Measurements from ENCODE around the gene KLC3. TPM values are rescaled to one million over a fixed set of nuclear protein-coding genes. Genes with fewer than 3 reads are reported as not detected.

The KLC3 gene
- polyA plus RNA-seq, 2 donors: 15.0 to 24.2 TPM

Other genes with a start within 250 kb of the KLC3 start
- 10 to 100 TPM; 17.5 to 43.1 TPM for gene PPP1R37, start 247.6 kb upstream of the KLC3 start, polyA plus RNA-seq
- gene NKPD1, start 179.8 kb upstream of the KLC3 start, polyA plus RNA-seq: 1 to 10 TPM in 1 of 2 donors, under 1 TPM in 1; 0.61 to 1.3 TPM
- gene TRAPPC6A, start 162.5 kb upstream of the KLC3 start, polyA plus RNA-seq: 10 to 100 TPM; 25.9 to 26.4 TPM
- gene BLOC1S3, start 162.0 kb upstream of the KLC3 start, polyA plus RNA-seq: 1 to 10 TPM; 2.2 to 3.1 TPM
- gene EXOC3L2, start 95.3 kb upstream of the KLC3 start, polyA plus RNA-seq: 1 to 10 TPM; 1.3 to 1.5 TPM
- gene MARK4, start 89.5 kb upstream of the KLC3 start, polyA plus RNA-seq: 10 to 100 TPM; 11.9 to 15.9 TPM
- under 1 TPM; 0.14 to 0.74 TPM for gene CKM, start 17.9 kb upstream of the KLC3 start, polyA plus RNA-seq
- gene ERCC2, start 29.8 kb downstream of the KLC3 start, polyA plus RNA-seq: 1 to 10 TPM; 6.1 to 8.8 TPM
- gene PPP1R13L, start 64.3 kb downstream of the KLC3 start, polyA plus RNA-seq: 100 to 1,000 TPM; 163 to 233 TPM
- 1 to 10 TPM; 6.3 to 6.8 TPM for gene POLR1G, start 65.9 kb downstream of the KLC3 start, polyA plus RNA-seq
- gene ERCC1, start 83.2 kb downstream of the KLC3 start, polyA plus RNA-seq: 10 to 100 TPM; 33.3 to 33.4 TPM
- gene FOSB, start 127.2 kb downstream of the KLC3 start, polyA plus RNA-seq: 10 to 100 TPM in 1 of 2 donors, 1 to 10 TPM in 1; 1.1 to 13.8 TPM
- gene RTN2, start 156.3 kb downstream of the KLC3 start, polyA plus RNA-seq: 1 to 10 TPM; 2.4 to 5.1 TPM
- gene PPM1N, start 157.7 kb downstream of the KLC3 start, polyA plus RNA-seq: 1 to 10 TPM; 2.3 to 2.5 TPM
- 10 to 100 TPM; 35.5 to 36.5 TPM for gene VASP, start 166.7 kb downstream of the KLC3 start, polyA plus RNA-seq
- 1 to 10 TPM; 4.0 to 4.6 TPM for gene OPA3, start 244.1 kb downstream of the KLC3 start, polyA plus RNA-seq